HCEC 1CT (cell line): Measurements from ENCODE around the gene FRMD4A.

Source experiments
- DNase-seq: peaks from one replicate; pipeline ENCODE4 v3.0.0-alpha.2; 2017

The FRMD4A gene

GRCh38 chr10:13684806-13685482, 645.8 kb downstream of the FRMD4A start:
- no peak for DNase-seq

- peak; percentile 64 for DNase-seq
These were observed 646.4 kb downstream of the FRMD4A start for GRCh38 chr10:13684252-13684791.

- DNase-seq, result no peak
These were observed 647.7 kb downstream of the FRMD4A start for GRCh38 chr10:13683017-13683416.

GRCh38 chr10:13681960-13682359, 648.8 kb downstream of the FRMD4A start:
- no peak for DNase-seq

- DNase-seq, result no peak
These were observed 649.2 kb downstream of the FRMD4A start for GRCh38 chr10:13681528-13681927.

GRCh38 chr10:13681095-13681494, 649.6 kb downstream of the FRMD4A start:
- DNase-seq, result no peak

- no peak for DNase-seq
These were observed 652.5 kb downstream of the FRMD4A start for GRCh38 chr10:13678101-13678843.

GRCh38 chr10:13674645-13675588, 655.8 kb downstream of the FRMD4A start:
- no peak for DNase-seq

GRCh38 chr10:13673156-13673555, 657.6 kb downstream of the FRMD4A start:
- DNase-seq, result no peak

GRCh38 chr10:13672548-13672947, 658.2 kb downstream of the FRMD4A start:
- DNase-seq, result no peak

- no peak for DNase-seq
These were observed 658.8 kb downstream of the FRMD4A start for GRCh38 chr10:13671904-13672303.

- DNase-seq, result no peak
These were observed 660.4 kb downstream of the FRMD4A start for GRCh38 chr10:13670311-13670710.

GRCh38 chr10:13669901-13670300, 660.8 kb downstream of the FRMD4A start:
- DNase-seq, result no peak

GRCh38 chr10:13669182-13669855, 661.4 kb downstream of the FRMD4A start:
- no peak for DNase-seq

- no peak for DNase-seq
These were observed 662.6 kb downstream of the FRMD4A start for GRCh38 chr10:13668126-13668525.

- no peak for DNase-seq
These were observed 665.0 kb downstream of the FRMD4A start for GRCh38 chr10:13665516-13666262.

GRCh38 chr10:13661256-13661655, 669.5 kb downstream of the FRMD4A start:
- DNase-seq, result no peak

- DNase-seq, result no peak
These were observed 670.2 kb downstream of the FRMD4A start for GRCh38 chr10:13660551-13660920.

GRCh38 chr10:13659887-13660550, 670.7 kb downstream of the FRMD4A start:
- DNase-seq, result peak; percentile 46

GRCh38 chr10:13658871-13659685, 671.6 kb downstream of the FRMD4A start:
- DNase-seq, result no peak
